COR-L47 (cell line): ENCODE data around the gene SFI1.
"Not testable (repeated sequence)": the region's sequence is repeated elsewhere in the genome, so short reads cannot be mapped to it uniquely, and the experiment has no call there.

Experiments
- DNase-seq: peaks from one replicate; lab custom pipeline; 2025; lab: John Stamatoyannopoulos, UW

The SFI1 gene

GRCh38 chr22:31544481-31545480 is 48.4 kb downstream of the SFI1 start:
- DNase-seq, result no peak

GRCh38 chr22:31550871-31551370 is 54.6 kb downstream of the SFI1 start:
- DNase-seq, result no peak

GRCh38 chr22:31556627-31557203 is 60.4 kb downstream of the SFI1 start:
- DNase-seq, result peak; percentile 22

- DNase-seq, result not testable (repeated sequence)
These were observed 62.2 kb downstream of the SFI1 start for GRCh38 chr22:31558546-31558945.

GRCh38 chr22:31561238-31561887 is 65.0 kb downstream of the SFI1 start:
- peak; percentile 87 for DNase-seq

- no peak for DNase-seq
These were observed 65.6 kb downstream of the SFI1 start for GRCh38 chr22:31561970-31562369.

GRCh38 chr22:31566484-31566883 is 70.1 kb downstream of the SFI1 start:
- DNase-seq, result no peak

GRCh38 chr22:31567196-31567595 is 70.9 kb downstream of the SFI1 start:
- no peak for DNase-seq

- DNase-seq, result no peak
These were observed 71.4 kb downstream of the SFI1 start for GRCh38 chr22:31567702-31568101.

GRCh38 chr22:31569126-31569525 is 72.8 kb downstream of the SFI1 start:
- DNase-seq, result peak; percentile 21

GRCh38 chr22:31572939-31573338 is 76.6 kb downstream of the SFI1 start:
- no peak for DNase-seq

- DNase-seq, result no peak
These were observed 77.8 kb downstream of the SFI1 start for GRCh38 chr22:31574055-31574670.

- DNase-seq, result no peak
These were observed 78.9 kb downstream of the SFI1 start for GRCh38 chr22:31575190-31575589.

- no peak for DNase-seq
These were observed 81.4 kb downstream of the SFI1 start for GRCh38 chr22:31577711-31578110.

- no peak for DNase-seq
These were observed 81.8 kb downstream of the SFI1 start for GRCh38 chr22:31578171-31578570.

- peak; percentile 91 for DNase-seq
These were observed 83.5 kb downstream of the SFI1 start for GRCh38 chr22:31579835-31580242.

- DNase-seq, result no peak
These were observed 87.6 kb downstream of the SFI1 start for GRCh38 chr22:31583861-31584485.

- DNase-seq, result no peak
These were observed 88.4 kb downstream of the SFI1 start for GRCh38 chr22:31584804-31585160.

GRCh38 chr22:31585161-31585859 is 89.0 kb downstream of the SFI1 start:
- no peak for DNase-seq

GRCh38 chr22:31586137-31586920 is 90.0 kb downstream of the SFI1 start:
- DNase-seq, result no peak
